ENCODE measurements around the gene PHC1.
A peak's percentile ranks its signal among the peaks of the same experiment; 100 is the strongest.

PHC1 gene

DNA sequence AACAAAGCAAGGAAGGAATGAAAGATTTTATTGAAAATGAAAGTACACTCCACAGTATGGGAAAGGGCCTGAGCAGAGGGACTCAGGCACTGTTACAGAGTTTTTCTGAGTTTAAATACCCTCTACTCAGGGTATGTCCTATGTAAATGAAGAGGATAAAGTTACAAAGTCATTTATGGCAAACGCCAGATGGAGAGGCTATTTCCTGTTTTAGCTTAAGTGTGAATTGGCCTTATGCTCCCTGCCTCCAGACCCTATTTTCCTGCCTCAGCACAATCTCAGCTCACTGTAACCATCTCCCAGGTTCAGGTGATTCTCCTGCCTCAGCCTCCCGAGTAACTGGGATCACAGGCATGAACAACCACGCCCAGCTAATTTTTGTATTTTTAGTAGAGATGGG is 6.8 kb upstream of the PHC1 start:
- no peak for DNase-seq (ENCODE audit: low read depth)
- no peak overlapping the region for H3K4me3 ChIP-seq (ENCODE audit: low read depth, low read length)
- TF ChIP-seq, protein P1, sequence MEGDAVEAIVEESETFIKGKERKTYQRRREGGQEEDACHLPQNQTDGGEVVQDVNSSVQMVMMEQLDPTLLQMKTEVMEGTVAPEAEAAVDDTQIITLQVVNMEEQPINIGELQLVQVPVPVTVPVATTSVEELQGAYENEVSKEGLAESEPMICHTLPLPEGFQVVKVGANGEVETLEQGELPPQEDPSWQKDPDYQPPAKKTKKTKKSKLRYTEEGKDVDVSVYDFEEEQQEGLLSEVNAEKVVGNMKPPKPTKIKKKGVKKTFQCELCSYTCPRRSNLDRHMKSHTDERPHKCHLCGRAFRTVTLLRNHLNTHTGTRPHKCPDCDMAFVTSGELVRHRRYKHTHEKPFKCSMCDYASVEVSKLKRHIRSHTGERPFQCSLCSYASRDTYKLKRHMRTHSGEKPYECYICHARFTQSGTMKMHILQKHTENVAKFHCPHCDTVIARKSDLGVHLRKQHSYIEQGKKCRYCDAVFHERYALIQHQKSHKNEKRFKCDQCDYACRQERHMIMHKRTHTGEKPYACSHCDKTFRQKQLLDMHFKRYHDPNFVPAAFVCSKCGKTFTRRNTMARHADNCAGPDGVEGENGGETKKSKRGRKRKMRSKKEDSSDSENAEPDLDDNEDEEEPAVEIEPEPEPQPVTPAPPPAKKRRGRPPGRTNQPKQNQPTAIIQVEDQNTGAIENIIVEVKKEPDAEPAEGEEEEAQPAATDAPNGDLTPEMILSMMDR (IDR thresholded peaks at IDR 0.05; ENCODE audit: low read depth, low read length, missing control alignments) = no peak

DNA sequence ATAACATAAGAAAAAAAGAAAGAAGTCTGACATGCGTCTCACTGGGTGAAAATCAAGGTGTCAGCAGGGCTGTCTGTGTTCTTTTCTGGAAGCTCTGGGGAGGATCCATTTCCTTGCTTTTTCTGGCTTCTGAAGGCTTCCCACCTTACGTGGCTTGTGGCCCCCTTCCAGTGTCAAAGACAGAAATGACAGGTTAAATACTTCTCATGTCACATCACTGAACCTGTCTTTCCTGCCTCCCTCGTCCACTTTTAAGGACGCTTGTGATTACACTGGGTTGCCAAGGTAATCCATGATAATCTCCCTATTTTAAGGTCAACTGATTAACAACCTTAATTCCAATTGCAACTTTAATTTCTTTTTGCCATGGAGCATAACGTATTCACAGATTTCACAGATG is 4.6 kb upstream of the PHC1 start:
- no peak overlapping the region for H3K4me3 ChIP-seq (ENCODE audit: low read depth, low read length)
- no peak for DNase-seq (ENCODE audit: low read depth)
- TF ChIP-seq, protein P1 (IDR thresholded peaks at IDR 0.05; ENCODE audit: low read depth, low read length, missing control alignments) = no peak

DNA sequence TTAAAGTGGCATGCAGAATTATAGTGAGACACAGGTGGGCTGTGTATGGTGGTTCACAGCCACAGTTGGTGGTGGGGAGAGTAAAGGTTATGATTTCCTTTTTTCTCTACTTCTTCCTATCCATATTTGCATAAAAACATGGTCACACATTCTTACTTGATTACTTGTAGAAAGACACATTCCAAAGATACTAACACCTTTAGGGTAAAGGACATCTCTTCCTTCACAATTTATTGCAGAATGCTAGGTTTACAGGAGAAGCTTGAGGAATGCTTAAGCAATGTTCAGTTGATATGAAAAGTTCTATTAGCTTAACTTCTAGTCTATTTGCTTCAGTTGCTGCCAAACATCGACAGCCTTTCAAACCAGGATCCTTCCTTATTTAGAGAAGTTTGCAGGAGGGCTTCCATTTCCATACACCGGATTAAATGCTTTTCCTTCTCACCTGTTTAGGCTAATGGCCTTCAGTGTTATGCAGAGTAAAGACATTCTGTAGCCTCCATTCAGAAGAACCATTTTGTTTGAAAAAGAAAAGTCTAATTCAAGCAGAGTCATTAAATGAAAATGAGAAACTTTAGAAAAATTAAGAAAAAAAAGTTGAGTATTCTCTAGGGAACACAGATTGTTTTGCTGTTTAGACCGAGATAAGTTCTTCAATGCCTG is 2.6 kb upstream of the PHC1 start:
- no peak overlapping the region for H3K4me3 ChIP-seq (ENCODE audit: low read depth, low read length)
- no peak for DNase-seq (ENCODE audit: low read depth)
- TF ChIP-seq, protein P1 (IDR thresholded peaks at IDR 0.05; ENCODE audit: low read depth, low read length, missing control alignments) = no peak

DNA sequence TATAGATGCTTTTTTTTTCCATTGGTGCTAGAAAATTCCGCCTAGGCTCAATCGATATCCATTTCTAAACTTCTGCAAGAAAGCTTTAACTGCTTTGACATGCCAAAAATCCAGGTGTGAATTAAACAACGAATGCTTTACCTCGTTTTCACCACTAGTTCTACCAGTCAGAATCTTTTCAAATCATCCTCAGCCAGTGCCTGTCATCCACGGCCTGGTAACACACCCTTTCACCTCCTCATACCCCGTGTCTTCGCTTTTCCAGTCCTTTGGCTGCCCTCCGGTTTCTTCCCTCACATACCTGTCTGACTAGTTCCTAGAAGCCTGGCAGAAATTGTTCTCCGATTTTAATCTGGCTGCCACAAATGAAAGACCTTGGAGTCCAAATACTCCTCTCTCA is 1.4 kb upstream of the PHC1 start:
- DNase-seq (ENCODE audit: low read depth) = no peak
- TF ChIP-seq, protein P1 (IDR thresholded peaks at IDR 0.05; ENCODE audit: low read depth, low read length, missing control alignments) = peak; percentile 34
- H3K4me3 ChIP-seq (ENCODE audit: low read depth, low read length) = no peak overlapping the region

DNA sequence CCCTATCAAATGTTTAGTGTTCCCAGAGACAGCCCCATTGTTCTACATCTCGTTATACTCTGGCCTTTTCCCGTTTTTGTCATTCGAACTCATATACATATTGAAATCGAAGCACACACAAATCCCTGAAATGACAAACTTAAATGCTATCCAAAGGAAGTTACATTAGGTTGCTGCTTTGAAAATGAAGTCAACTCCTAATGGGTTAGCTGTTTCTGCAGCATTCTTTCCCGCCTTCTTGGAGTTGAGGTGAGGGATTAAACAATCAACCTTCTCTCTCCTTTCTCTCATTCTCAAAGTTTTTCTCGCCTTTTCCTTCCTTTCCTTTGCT is 642 bp upstream of the PHC1 start:
- TF ChIP-seq, protein P1 (IDR thresholded peaks at IDR 0.05; ENCODE audit: low read depth, low read length, missing control alignments) = no peak
- no peak for DNase-seq (ENCODE audit: low read depth)
- H3K4me3 ChIP-seq (ENCODE audit: low read depth, low read length) = peak overlapping the region; percentile 53; the same call in 1 of the 2 replicates

DNA sequence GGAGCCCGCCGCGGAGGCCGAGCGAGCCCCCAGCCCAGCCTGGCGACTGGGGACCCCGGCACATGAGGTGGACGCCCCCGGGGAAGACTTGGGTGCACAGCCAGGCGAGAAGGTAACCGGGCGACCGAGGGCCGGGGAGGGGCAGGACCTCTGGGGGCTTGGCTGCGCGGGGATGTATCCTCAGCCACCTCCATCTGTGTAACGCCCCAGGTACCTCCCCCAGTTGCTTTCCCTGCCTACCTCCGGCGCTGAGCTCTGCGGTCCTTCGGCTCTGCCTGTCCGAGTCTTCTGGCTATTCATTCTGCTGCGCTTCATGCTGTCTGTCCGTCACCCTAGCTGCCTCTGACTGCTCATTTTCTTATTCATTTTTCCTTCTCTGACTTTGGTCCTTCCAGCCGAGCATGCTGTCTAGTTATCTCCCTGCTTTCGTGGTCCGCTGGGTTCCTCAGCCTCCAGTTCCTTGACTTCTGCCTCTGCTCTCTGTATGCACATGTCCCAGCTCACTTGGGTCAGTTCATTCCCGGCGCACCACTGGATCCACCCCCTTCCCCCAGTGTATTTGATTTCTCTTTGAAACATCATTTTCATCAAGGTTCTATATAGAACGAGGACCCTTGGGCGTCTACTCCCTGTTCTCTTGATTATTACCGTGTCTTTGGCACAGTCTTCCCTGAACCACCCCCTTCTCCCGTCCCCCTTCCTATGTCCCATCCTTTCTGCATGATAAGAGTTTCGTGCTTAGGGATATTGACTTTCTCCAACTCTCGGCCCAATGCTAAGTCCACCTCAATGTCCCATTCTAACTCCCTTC is 612 bp downstream of the PHC1 start:
- TF ChIP-seq, protein P1 (IDR thresholded peaks at IDR 0.05; ENCODE audit: low read depth, low read length, missing control alignments) = no peak
- no peak for DNase-seq (ENCODE audit: low read depth)
- H3K4me3 ChIP-seq (ENCODE audit: low read depth, low read length) = peak overlapping the region; percentile 53

All from GM12864 (cell line).